Left colon (tissue), 2 donors: ENCODE data around the gene MFAP3L. TPM values are rescaled to one million over a fixed set of nuclear protein-coding genes. Genes with fewer than 3 reads are reported as not detected.
"Not testable (repeated sequence)": the region's sequence is repeated elsewhere in the genome, so short reads cannot be mapped to it uniquely, and the experiment has no call there.

ENCODE experiments used
- ATAC-seq: fragments of 200-7000 bp; cut with Tn5 transposase; one replicate; pipeline ENCODE4 v1.9.1; 2020; ENCODE audit warnings: mild to moderate bottlenecking, moderate library complexity
- DNase-seq, 2 donors: peaks; one replicate each; pipeline ENCODE4 v3.0.0-alpha.2; 2020
- intact Hi-C, 2 donors: fragments of 100-400 bp; cut with DNase I in 1 of 2; cut with micrococcal nuclease in 1 of 2; formaldehyde crosslinking; loops; one replicate each; pipeline versions ENCODE4 v1.11.2 to v1.14.0; 2022; cut with DNase I, micrococcal nuclease
- total RNA-seq, 2 donors: library from RNA; stranded (reverse); fragmentation: NEBNext Ultra II Directional; extraction: Animal tissue kit (Norgen Biotek cat#: 25700); gene quantifications; one replicate each; pipeline ENCODE4 v1.2.1, GENCODE V29; 2021
- donor health status: DM: no; HTN: no; CAD: no.
- donor health status: DM: yes; HTN: yes; CAD: no.

Gene MFAP3L
- total RNA-seq, 2 donors from 2014 or later, result 4.2 to 5.5 TPM

DNA sequence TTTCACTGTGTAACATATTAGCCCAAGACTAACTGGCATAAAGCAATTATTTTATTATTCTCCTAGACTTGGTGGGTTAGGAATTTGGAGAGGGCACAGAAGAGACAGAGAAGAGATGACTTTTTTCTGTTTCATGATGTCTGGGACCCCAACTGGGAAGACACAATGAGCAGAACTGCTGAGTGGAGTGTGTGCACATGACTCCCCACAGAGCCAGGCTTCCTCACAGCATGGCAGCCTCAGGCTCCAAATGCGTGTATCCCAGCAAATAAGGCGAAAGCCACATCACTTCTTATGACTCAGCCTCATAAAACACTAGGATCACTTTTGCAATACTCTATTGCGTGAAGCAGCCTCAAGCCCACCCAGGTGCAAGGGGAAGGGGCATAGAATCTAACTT, 68.4 kb downstream of the MFAP3L start:
- ATAC-seq (no peak), DNase-seq (no peak)
- intact Hi-C loops, result no loop called here

DNA sequence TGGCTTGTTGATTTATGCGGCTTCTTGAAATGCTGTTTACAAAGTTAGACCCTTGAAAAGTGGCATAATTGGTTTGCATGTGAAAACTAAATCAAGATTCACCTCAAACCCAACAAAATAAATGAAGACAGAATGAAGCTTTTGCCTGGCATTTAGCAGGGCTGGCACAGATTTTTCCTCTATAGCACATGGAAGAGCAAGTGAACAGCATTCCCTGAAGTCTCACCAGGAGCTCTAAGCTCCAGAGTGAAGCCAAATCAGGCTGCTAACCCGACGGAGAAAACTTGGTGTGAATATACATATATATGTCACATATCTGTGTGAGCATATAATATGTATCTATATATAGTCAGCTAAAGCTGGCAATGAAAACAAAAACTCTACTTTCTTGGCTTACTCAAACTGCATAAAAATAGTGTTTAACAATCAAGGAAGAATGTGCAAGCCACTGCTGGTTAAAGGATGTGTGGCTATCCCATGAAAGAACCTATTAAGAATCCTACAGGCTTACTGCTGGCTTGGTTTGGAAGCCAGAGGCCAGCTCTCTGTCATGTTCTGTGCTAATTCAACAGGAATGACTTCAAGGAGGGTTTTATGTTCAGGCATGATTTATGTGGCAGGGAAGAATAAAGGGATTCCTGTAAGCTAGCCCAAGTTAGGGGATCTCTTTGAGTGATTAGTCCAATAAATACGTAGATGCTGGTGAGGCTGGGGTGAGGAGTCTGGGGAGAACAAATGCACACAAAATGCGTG, 69.9 kb downstream of the MFAP3L start:
- ATAC-seq (no peak), DNase-seq (no peak)
- intact Hi-C loops, result no loop called here

- intact Hi-C loops, result no loop called here
- no peak for ATAC-seq
- no peak for DNase-seq
These were observed 70.7 kb downstream of the MFAP3L start for GRCh38 chr4:169955521-169955920.

- DNase-seq, result no peak
- intact Hi-C loops, result no loop called here
- ATAC-seq, result no peak
These were observed 73.8 kb downstream of the MFAP3L start for GRCh38 chr4:169952236-169953002.

DNA sequence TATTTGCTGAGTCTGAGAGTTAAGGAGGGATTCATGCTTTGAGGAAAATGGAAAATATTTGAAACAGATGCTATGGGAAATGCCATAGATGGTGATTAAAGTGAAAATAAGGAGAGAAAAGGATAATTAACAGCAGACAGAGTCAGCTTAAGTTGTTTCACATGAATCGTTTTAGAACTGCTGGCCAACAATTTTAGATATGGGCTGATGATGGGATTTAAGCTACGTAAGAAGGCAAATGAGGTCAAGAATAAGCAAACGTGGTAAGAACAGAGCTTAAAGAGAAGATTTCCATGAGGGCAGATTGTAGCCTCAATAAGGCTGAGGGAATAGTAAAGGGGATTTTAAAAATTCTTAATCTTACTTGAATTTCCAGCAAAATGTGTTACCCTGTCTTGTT, 77.9 kb downstream of the MFAP3L start:
- no peak for ATAC-seq
- DNase-seq, result no peak
- intact Hi-C loops, result no loop called here

- DNase-seq, result no peak
- ATAC-seq, result no peak
- intact Hi-C loops, result no loop called here
These were observed 80.6 kb downstream of the MFAP3L start for GRCh38 chr4:169945636-169946035.

GRCh38 chr4:169943601-169944000, 82.6 kb downstream of the MFAP3L start:
- DNase-seq (peak; percentile 26 to 40), ATAC-seq (peak; percentile 89)
- intact Hi-C loops, result not testable (repeated sequence)

GRCh38 chr4:169941141-169941540, 85.1 kb downstream of the MFAP3L start:
- ATAC-seq (no peak), DNase-seq (no peak)
- intact Hi-C loops, result no loop called here

DNA sequence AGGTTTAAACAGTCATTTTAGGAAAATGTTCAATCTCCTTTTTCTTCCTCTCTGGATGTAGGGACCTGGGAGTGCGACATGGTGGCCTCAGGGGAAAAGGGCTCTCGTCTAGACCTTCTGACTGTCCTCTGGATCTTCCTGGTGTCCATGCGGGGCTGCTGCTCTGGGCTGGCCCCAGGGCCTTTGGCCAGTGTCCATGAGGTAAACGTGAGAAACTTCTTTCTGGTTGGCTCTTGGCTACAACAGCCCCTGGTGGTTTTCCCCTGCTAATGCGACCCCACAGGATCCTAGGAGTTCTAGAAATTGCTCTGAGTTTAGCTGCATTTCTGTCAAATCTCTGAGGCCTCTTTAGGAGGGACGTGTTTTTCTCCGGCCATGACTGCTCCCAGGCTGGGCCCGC, 85.7 kb downstream of the MFAP3L start:
- intact Hi-C loops, result no loop called here
- DNase-seq, result no peak
- ATAC-seq, result no peak

Other genes starting within 250 kb of the MFAP3L start
- gene AADAT, start 63.6 kb upstream of the MFAP3L start, total RNA-seq, result 1 to 10 TPM; 3.8 to 4.0 TPM